Dedifferentiated amniotic fluid mesenchymal stem cell (primary cell): ENCODE results near the gene PRDM16.

Experiments
- DNase-seq: peaks from one replicate; pipeline ENCODE4 v3.0.0-alpha.2; 2016; ENCODE audit errors: extremely low spot score

The PRDM16 gene

DNA sequence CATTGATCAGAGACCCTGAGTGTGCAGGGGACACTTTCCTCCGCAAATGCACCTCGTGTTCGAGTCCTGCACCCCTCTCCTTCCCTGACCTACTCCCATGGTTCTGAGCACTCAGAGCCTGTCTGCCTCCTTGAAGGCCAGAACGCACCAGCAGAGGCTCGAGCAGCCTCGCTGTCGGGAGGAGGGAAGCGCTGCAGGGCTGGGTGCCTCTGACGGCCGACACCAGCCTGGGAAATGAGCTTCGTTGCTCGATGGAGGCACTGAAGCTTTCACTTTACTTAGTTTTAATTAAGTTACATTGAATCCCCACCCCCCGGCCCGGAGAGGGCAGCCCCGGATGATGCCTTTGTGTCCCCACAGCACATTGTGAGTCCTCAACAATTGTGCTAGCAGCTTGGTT is 229.2 kb downstream of the PRDM16 start:
- no peak for DNase-seq

DNA sequence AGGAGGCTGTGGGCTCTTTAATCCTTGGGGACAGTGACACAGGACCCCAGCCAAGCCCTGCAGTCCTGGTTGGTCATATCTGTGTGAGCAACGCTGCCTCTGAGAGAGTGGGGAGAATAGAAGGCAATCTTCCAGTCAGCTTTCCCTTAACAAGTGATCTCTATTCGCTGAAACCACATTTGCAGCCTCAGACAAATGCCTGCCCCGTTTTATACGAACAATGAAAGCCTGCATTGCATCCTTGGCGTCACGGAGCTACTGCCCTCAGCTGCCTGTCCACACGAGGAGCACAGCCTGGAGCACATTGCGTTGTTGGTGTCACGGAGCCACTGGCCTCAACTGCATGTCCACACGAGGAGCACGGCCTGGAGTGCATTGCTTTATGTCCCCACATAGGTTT is 235.2 kb downstream of the PRDM16 start:
- no peak for DNase-seq

GRCh38 chr1:3304692-3305091 is 235.7 kb downstream of the PRDM16 start:
- DNase-seq = no peak

DNA sequence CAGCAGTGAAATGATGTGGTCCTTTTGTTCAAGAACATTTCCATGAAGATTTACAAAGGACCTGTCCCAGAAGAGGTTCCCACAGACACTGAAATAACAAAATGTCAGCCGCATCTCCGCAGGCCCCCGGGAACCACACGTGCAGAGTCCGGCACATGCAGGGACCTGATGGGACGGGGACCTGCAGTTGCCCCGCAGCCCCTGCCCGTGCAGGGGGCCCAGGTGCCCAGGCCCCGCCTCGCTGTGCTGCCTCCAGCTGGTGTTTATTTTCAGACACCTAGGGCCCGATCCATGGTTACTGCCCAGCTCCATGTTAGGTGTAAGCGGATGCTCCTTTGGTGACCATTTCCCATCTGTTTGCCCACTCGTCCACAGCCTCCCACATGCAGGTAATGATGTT is 236.2 kb downstream of the PRDM16 start:
- DNase-seq = no peak

- no peak for DNase-seq
Measured at GRCh38 chr1:3306583-3307291, 237.7 kb downstream of the PRDM16 start.

- DNase-seq = no peak
Measured at GRCh38 chr1:3307359-3307758, 238.4 kb downstream of the PRDM16 start.

DNA sequence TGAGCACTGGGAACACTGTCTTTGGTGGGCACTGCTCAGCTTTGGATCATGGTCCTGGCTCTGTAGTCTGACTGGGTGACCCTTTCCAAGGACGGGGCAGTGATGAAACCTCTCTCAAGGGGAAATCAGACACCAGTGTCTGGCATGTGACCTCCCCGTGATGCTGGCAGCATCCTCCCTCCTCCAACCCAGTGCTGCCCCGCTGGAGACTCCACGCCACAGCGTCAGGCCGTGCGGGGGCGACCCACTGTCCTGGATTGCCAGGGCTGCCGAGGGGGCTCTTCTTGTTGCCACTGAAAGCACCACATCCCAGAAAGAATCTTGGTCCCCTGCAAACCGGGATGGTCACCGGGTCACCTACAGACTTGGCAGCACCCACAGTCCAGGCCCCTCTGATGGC is 239.1 kb downstream of the PRDM16 start:
- no peak for DNase-seq

DNA sequence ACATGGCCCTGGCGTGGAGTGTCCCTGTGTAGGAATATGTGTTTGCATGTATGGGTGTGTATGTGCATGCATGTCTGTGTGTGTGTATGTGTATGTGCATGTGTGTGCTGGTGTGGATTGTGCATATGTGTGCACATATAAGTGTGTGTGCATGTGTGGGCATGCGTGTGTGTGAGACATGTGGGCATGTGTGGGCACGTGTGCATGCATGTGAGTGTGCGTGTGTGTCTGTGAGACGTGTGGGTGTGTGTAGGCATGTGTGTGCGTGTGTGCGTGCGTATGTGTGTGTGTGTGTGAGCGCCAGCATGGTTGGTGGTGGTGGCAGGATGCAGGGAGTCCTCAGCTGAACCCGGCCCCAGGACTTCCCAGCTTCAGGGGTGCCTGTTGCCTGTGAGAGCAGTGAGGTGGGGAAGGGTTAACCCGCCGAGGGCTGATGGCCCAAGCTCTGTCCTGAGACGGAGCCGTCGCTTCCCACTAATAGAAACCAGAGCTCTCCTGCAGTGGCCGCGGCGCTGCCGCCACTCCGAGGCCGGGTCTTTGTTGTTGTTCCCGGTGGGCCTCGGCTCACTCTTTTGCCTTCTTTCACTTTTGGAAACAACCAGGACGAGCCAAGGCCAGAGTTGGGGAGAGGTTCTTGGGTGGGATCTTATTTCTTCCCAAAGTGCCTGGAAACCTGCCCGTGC is 241.9 kb downstream of the PRDM16 start:
- no peak for DNase-seq

DNA sequence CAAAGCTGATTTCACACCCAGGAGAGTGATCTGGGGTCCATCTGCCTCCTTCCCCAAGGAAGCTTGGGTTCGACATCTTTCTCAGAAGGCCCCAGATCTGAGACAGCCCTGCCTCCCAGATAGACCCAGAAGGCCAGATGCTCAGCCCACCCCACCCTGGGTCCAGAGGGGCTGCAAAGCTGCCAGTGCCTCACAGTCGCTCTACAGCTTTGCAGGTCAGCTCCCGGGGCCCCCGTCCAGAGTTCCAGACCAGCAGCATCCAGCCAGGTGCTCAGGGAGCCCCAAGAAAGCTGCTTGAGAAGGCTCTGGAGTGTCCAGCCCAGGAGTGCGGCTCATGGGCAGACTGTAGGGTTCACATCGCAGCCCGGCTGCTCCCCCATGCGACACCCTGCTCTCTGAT is 242.7 kb downstream of the PRDM16 start:
- no peak for DNase-seq

GRCh38 chr1:3312310-3312897 is 243.4 kb downstream of the PRDM16 start:
- no peak for DNase-seq

DNA sequence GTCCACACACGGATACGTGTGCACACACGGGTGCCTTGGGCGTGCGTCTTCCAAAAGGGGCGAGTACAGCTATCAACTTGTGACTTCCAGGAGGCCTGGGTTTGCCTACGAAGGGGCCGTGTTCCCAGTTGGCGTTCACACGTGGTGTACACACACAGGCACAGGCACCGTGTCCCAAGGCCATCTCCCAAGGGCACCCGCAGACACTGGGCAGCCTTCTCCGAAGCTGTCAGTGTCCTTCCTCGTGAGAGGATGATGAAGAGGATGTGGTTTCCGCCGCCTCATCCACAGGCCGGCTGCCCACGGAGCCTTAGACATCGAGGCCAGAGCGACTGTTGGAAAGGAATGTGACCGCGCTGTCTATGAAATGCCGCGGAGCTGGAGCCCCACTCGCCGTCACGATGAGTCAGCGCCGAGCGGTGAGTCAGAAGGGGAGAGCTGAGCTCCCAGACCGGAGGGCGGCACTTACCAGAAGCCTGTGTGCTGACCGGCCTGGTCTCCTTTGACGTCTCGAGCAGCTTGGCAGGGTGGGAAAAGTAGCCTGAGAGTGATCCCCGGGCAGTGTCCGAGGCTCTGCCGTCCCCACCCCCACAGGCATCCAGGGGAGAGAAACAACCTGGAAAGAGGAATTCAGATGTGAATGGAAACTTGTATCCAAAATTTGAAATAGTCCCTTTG is 244.0 kb downstream of the PRDM16 start:
- peak; percentile 94 for DNase-seq

DNA sequence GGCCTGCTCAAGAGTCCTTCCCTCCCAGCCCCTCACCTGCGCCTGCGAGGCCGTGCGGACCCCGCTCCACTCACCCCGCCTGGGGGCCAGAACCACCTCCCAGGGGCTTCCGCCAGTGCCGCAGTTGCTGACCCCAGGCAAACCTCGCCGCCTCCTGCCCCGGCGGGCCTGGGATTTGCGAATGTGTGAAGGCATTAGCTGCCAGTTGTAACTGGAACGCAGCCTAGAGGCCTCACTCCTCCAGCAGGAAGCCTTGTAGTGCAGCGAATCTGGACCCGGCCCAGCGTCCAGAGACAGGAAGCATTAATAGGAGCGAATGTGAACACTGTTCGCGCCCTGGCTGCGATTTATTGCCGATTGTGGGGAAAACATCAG is 244.6 kb downstream of the PRDM16 start:
- DNase-seq = peak; percentile 19

- DNase-seq = no peak
Measured at GRCh38 chr1:3314491-3315381, 245.7 kb downstream of the PRDM16 start.

GRCh38 chr1:3315399-3316339 is 246.7 kb downstream of the PRDM16 start:
- no peak for DNase-seq

- DNase-seq = no peak
Measured at GRCh38 chr1:3316340-3316943, 247.4 kb downstream of the PRDM16 start.

GRCh38 chr1:3317456-3317855 is 248.5 kb downstream of the PRDM16 start:
- DNase-seq = no peak

DNA sequence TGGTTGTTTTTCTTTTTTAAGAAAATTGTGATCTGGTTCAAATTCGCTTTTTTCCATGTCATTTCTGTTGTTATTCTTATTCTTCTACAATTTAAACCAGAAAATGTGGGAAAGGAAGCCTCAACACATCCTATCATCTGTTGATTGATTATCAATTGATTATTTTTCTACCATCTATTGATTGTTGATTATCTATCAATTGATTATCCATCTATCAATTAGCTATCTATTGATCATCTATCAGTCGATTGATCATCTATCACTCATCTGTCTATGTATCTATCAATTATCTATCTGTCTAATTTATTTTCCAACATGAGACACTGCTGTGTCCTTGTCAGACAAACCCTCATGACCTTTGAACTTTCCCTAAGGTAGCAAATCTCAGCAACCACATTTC is 249.3 kb downstream of the PRDM16 start:
- no peak for DNase-seq

DNA sequence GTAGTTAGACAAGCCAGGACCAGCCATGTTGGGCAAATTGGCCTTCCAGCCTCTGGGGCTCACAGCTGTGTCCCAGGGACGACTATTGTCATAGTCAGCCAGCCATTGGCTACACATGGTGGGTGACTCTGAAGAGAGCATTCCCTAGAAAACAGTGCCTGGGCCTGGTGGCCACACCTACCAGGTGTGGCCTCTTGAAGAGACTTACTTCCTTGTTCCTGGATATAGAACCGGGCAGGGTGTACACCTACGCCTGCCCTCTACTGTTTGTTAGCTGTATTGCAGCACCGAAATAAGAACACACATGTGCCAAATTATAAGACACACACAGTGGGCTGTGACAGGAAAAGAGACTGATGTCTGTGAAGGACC is 250.9 kb downstream of the PRDM16 start:
- no peak for DNase-seq

GRCh38 chr1:3320246-3321152 is 251.5 kb downstream of the PRDM16 start:
- DNase-seq = no peak
